ENCODE measurements around the gene SELENOT. TPM values are rescaled to one million over a fixed set of nuclear protein-coding genes. Genes with fewer than 3 reads are reported as not detected.

SELENOT gene
- total RNA-seq, 1 donor from 2014 or later = 133 TPM

GRCh38 chr3:150653110-150653561 is 50.0 kb downstream of the SELENOT start:
- Histone ChIP-seq H3K9me3 (ENCODE audit: low read depth) (no peaks in the 10 kb centered on the region), H4K20me1 (ENCODE audit: low read depth) (no peaks in the 10 kb centered on the region), H3F3A (ENCODE audit: low read depth) (no peaks in the 10 kb centered on the region), H3K9ac (no peak overlapping the region), H3K27me3 (no peaks in the 10 kb centered on the region), H3K79me2 (ENCODE audit: low read depth) (no peaks in the 10 kb centered on the region), H3K27ac (no peak overlapping the region), H3K4me3 (no peak overlapping the region), H2AFZ (replicated peaks) (no peak overlapping the region), H3K4me2 (no peak overlapping the region), H3K36me3 (no peaks in the 10 kb centered on the region), H3K4me1 (no peaks in the 10 kb centered on the region)
- Mint-ChIP-seq H3K36me3 (no peaks in the 10 kb centered on the region), H3K27ac (no peak overlapping the region), H3K9me3 (no peaks in the 10 kb centered on the region), H3K4me1 (no peaks in the 10 kb centered on the region), H3K27me3 (ENCODE audit: insufficient read depth, low read depth) (no peaks in the 10 kb centered on the region), H3K4me3 (no peak overlapping the region)
- TF ChIP-seq EZH2 (IDR thresholded peaks at IDR 0.05) (no peak), EZH2phosphoT487 (IDR thresholded peaks at IDR 0.05) (no peak)
- no peak for DNase-seq (ENCODE audit: low spot score)

DNA sequence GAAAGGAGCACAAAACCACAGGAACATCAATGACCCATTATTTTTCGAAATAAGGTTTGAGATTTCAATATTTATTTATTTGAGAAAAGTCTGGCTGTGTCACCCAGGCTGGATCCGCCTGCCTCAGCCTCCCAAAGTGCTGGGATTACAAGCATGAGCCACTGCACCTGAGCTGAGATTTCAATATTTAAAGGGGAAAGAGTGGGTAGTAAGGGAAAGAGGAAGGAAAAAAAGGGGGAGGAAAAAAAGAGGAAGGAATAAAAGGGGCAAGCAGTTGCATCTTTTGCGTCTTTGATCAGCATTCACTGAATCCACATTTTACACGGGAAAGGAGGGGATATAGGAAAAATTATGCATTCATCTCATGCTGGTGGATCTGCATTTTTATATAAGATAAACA is 53.2 kb downstream of the SELENOT start:
- TF ChIP-seq, protein P1, sequence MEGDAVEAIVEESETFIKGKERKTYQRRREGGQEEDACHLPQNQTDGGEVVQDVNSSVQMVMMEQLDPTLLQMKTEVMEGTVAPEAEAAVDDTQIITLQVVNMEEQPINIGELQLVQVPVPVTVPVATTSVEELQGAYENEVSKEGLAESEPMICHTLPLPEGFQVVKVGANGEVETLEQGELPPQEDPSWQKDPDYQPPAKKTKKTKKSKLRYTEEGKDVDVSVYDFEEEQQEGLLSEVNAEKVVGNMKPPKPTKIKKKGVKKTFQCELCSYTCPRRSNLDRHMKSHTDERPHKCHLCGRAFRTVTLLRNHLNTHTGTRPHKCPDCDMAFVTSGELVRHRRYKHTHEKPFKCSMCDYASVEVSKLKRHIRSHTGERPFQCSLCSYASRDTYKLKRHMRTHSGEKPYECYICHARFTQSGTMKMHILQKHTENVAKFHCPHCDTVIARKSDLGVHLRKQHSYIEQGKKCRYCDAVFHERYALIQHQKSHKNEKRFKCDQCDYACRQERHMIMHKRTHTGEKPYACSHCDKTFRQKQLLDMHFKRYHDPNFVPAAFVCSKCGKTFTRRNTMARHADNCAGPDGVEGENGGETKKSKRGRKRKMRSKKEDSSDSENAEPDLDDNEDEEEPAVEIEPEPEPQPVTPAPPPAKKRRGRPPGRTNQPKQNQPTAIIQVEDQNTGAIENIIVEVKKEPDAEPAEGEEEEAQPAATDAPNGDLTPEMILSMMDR (IDR thresholded peaks at IDR 0.05) = no peak
- TF ChIP-seq EZH2phosphoT487 (IDR thresholded peaks at IDR 0.05) (no peak), EZH2 (IDR thresholded peaks at IDR 0.05) (no peak)

GRCh38 chr3:150662410-150663200 is 59.5 kb downstream of the SELENOT start:
- Histone ChIP-seq H3K27me3 (no peaks in the 10 kb centered on the region), H3K4me2 (no peak overlapping the region), H3K4me3 (no peak overlapping the region), H3K4me1 (peaks cover 7% of the 10 kb centered on the region), H2AFZ (replicated peaks) (no peak overlapping the region), H3K27ac (no peak overlapping the region), H3K9ac (no peak overlapping the region), H3K79me2 (ENCODE audit: low read depth) (no peaks in the 10 kb centered on the region), H4K20me1 (ENCODE audit: low read depth) (no peaks in the 10 kb centered on the region), H3F3A (ENCODE audit: low read depth) (no peaks in the 10 kb centered on the region), H3K9me3 (ENCODE audit: low read depth) (no peaks in the 10 kb centered on the region), H3K36me3 (no peaks in the 10 kb centered on the region)
- Mint-ChIP-seq H3K36me3 (no peaks in the 10 kb centered on the region), H3K4me3 (no peak overlapping the region), H3K9me3 (no peaks in the 10 kb centered on the region), H3K27me3 (ENCODE audit: insufficient read depth, low read depth) (no peaks in the 10 kb centered on the region), H3K4me1 (no peaks in the 10 kb centered on the region), H3K27ac (no peak overlapping the region)
- no peak for DNase-seq (ENCODE audit: low spot score)
- TF ChIP-seq EZH2phosphoT487 (IDR thresholded peaks at IDR 0.05) = no peak
- TF ChIP-seq EZH2 (IDR thresholded peaks at IDR 0.05) = no peak
- TF ChIP-seq, protein P1 (IDR thresholded peaks at IDR 0.05) = no peak

More for the DNA sequence above, 53.2 kb downstream of the SELENOT start:
- no peaks in the 10 kb centered on the region for H3K27me3 ChIP-seq
- Mint-ChIP-seq H3K4me3 (no peak overlapping the region), H3K4me1 (no peaks in the 10 kb centered on the region), H3K36me3 (no peaks in the 10 kb centered on the region), H3K9me3 (no peaks in the 10 kb centered on the region), H3K27me3 (ENCODE audit: insufficient read depth, low read depth) (no peaks in the 10 kb centered on the region), H3K27ac (no peak overlapping the region)
- no peak overlapping the region for H2AFZ ChIP-seq (replicated peaks)
- no peak overlapping the region for H3K9ac ChIP-seq
- no peaks in the 10 kb centered on the region for H3F3A ChIP-seq (ENCODE audit: low read depth)
- no peak overlapping the region for H3K27ac ChIP-seq
- no peaks in the 10 kb centered on the region for H3K9me3 ChIP-seq (ENCODE audit: low read depth)
- no peak overlapping the region for H3K4me3 ChIP-seq
- DNase-seq (ENCODE audit: low spot score) = no peak
- H4K20me1 ChIP-seq (ENCODE audit: low read depth) = no peaks in the 10 kb centered on the region
- H3K4me2 ChIP-seq = no peak overlapping the region
- peaks cover 7% of the 10 kb centered on the region for H3K4me1 ChIP-seq
- H3K36me3 ChIP-seq = no peaks in the 10 kb centered on the region
- no peaks in the 10 kb centered on the region for H3K79me2 ChIP-seq (ENCODE audit: low read depth)

DNA sequence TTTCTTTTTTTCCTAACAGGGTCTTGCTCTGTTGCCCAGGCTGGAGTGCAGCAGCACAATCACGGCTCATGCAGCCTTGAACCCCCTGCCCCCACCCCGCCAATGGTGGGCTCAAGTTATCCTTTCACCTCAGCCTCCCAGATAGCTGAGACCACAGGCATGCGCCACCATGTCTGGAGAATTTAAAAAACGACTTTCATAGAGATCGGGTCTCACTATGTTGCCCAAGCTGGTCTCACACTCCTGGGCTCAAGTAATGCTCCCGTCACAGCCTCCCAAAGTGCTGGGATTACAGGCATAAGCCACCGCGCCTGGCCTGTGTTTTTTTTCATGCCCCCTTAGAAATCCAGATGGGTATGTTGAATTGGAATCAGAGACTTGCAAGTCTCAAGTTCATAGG is 60.3 kb downstream of the SELENOT start:
- H4K20me1 ChIP-seq (ENCODE audit: low read depth) = no peaks in the 10 kb centered on the region
- H3K4me2 ChIP-seq = no peak overlapping the region
- no peak overlapping the region for H3K27ac ChIP-seq
- no peak overlapping the region for H3K9ac ChIP-seq
- no peaks in the 10 kb centered on the region for H3K9me3 ChIP-seq (ENCODE audit: low read depth)
- Mint-ChIP-seq H3K4me3 (no peak overlapping the region), H3K36me3 (no peaks in the 10 kb centered on the region), H3K27ac (no peak overlapping the region), H3K9me3 (no peaks in the 10 kb centered on the region), H3K27me3 (ENCODE audit: insufficient read depth, low read depth) (no peaks in the 10 kb centered on the region), H3K4me1 (no peaks in the 10 kb centered on the region)
- no peaks in the 10 kb centered on the region for H3F3A ChIP-seq (ENCODE audit: low read depth)
- no peaks in the 10 kb centered on the region for H3K27me3 ChIP-seq
- no peaks in the 10 kb centered on the region for H3K79me2 ChIP-seq (ENCODE audit: low read depth)
- H3K4me3 ChIP-seq = no peak overlapping the region
- TF ChIP-seq EZH2phosphoT487 (IDR thresholded peaks at IDR 0.05) (no peak), EZH2 (IDR thresholded peaks at IDR 0.05) (no peak)
- TF ChIP-seq, protein P1 (IDR thresholded peaks at IDR 0.05) = no peak
- H2AFZ ChIP-seq (replicated peaks) = no peak overlapping the region
- peaks cover 7% of the 10 kb centered on the region for H3K4me1 ChIP-seq
- H3K36me3 ChIP-seq = no peaks in the 10 kb centered on the region
- DNase-seq (ENCODE audit: low spot score) = no peak
